MM.1S (cell line): ENCODE measurements around the gene SPOCK1.

Experiments
- CTCF ChIP-seq: fragments of 300-600 bp; sonication (generic); IDR thresholded peaks from 2 replicates; pipeline ENCODE4 v1.5.1; 2016; ENCODE audit warnings: antibody characterized with exemption, low read length, mixed read lengths
- EZH2phosphoT487 ChIP-seq: fragments of 300-600 bp; sonication (generic); IDR thresholded peaks from 2 replicates; pipeline ENCODE4 v1.6.1; 2018; ENCODE audit warnings: antibody characterized with exemption, low read length

GRCh38 chr5:137500615-137501225 lies 1.6 kb upstream of the SPOCK1 start:
- no peak for TF ChIP-seq EZH2phosphoT487
- TF ChIP-seq CTCF: no peak
